NCI-H1436 (cell line): ENCODE data around the gene RSPO3.

ENCODE experiments used
- DNase-seq: peaks from one replicate; lab custom pipeline; 2025; lab: John Stamatoyannopoulos, UW

Gene RSPO3

GRCh38 chr6:127162836-127163235 is 44.4 kb downstream of the RSPO3 start:
- DNase-seq: no peak

- DNase-seq: no peak
Measured at GRCh38 chr6:127164036-127164435, 45.6 kb downstream of the RSPO3 start.

GRCh38 chr6:127164565-127164964 is 46.1 kb downstream of the RSPO3 start:
- no peak for DNase-seq

GRCh38 chr6:127173156-127173940 is 54.9 kb downstream of the RSPO3 start:
- no peak for DNase-seq

- DNase-seq: no peak
Measured at GRCh38 chr6:127176146-127176545, 57.7 kb downstream of the RSPO3 start.

- no peak for DNase-seq
Measured at GRCh38 chr6:127177030-127177922, 58.8 kb downstream of the RSPO3 start.

GRCh38 chr6:127177923-127178231 is 59.4 kb downstream of the RSPO3 start:
- DNase-seq: no peak

GRCh38 chr6:127178746-127179145 is 60.3 kb downstream of the RSPO3 start:
- DNase-seq: no peak

GRCh38 chr6:127180426-127180825 is 62.0 kb downstream of the RSPO3 start:
- DNase-seq: no peak

- no peak for DNase-seq
Measured at GRCh38 chr6:127182501-127182900, 64.0 kb downstream of the RSPO3 start.

GRCh38 chr6:127185437-127185995 is 67.0 kb downstream of the RSPO3 start:
- DNase-seq: no peak

- DNase-seq: no peak
Measured at GRCh38 chr6:127186889-127187288, 68.4 kb downstream of the RSPO3 start.

- DNase-seq: no peak
Measured at GRCh38 chr6:127188744-127189143, 70.3 kb downstream of the RSPO3 start.

- no peak for DNase-seq
Measured at GRCh38 chr6:127190552-127190951, 72.1 kb downstream of the RSPO3 start.

- DNase-seq: no peak
Measured at GRCh38 chr6:127191716-127192115, 73.2 kb downstream of the RSPO3 start.

- DNase-seq: no peak
Measured at GRCh38 chr6:127192911-127193541, 74.6 kb downstream of the RSPO3 start.

GRCh38 chr6:127195833-127196232 is 77.4 kb downstream of the RSPO3 start:
- no peak for DNase-seq

- no peak for DNase-seq
Measured at GRCh38 chr6:127198549-127198948, 80.1 kb downstream of the RSPO3 start.

- DNase-seq: no peak
Measured at GRCh38 chr6:127199470-127199869, 81.0 kb downstream of the RSPO3 start.

GRCh38 chr6:127200114-127200513 is 81.6 kb downstream of the RSPO3 start:
- DNase-seq: no peak

- no peak for DNase-seq
Measured at GRCh38 chr6:127201321-127201720, 82.8 kb downstream of the RSPO3 start.

GRCh38 chr6:127202676-127203075 is 84.2 kb downstream of the RSPO3 start:
- DNase-seq: no peak

GRCh38 chr6:127204281-127204680 is 85.8 kb downstream of the RSPO3 start:
- DNase-seq: no peak
